Measurements from ENCODE around the gene REC114.

DNA sequence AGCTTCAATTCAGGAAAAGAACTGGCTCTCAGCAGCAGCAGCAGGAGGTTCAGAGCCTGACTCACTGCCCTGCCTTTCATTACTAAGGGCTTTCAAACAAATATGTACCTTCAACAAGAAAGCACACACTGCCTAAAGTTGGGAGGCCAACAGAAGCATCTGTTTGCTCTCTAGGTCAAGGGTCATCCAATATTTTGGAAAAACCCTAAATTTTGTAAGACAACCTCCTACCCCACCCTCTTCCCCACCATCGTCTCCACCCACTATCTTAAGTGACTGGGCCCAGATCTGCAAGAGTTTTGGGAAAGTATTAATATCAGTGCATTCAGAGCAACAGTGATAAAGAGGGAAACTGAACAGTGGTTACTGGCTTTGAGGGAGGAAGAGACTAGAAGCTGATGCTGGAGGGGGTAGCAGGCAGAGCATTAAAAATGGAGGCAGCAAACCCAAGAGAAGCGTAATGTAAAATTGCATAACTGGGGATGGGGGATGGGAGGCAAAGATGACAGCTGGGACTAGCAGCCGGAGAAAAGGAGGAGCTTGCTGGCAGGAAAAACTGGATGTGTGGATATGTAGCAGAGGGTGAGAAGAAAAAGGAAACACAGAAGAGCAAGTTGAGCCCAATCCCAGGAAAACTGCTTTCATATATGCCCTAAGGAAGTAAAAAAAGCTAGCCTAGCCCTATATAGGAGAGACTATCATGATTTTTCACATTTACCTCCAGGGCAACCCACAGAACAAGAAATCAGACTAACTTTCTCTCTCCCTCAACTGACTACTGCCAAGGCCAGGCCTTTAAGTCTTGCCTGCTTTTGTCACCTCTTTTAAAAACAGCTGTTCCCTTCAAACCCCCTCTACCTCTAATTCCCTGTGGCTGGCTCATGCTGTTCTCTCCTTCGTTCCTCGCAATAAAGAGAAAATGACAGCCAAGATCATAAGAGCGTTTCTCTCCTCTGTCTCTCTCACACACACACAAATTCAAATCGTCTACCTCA, 158.8 kb downstream of the REC114 start:
- no peak for TF ChIP-seq EZH2 (IDR thresholded peaks at IDR 0.05; ENCODE audit: borderline replicate concordance)
- TF ChIP-seq, protein P1, sequence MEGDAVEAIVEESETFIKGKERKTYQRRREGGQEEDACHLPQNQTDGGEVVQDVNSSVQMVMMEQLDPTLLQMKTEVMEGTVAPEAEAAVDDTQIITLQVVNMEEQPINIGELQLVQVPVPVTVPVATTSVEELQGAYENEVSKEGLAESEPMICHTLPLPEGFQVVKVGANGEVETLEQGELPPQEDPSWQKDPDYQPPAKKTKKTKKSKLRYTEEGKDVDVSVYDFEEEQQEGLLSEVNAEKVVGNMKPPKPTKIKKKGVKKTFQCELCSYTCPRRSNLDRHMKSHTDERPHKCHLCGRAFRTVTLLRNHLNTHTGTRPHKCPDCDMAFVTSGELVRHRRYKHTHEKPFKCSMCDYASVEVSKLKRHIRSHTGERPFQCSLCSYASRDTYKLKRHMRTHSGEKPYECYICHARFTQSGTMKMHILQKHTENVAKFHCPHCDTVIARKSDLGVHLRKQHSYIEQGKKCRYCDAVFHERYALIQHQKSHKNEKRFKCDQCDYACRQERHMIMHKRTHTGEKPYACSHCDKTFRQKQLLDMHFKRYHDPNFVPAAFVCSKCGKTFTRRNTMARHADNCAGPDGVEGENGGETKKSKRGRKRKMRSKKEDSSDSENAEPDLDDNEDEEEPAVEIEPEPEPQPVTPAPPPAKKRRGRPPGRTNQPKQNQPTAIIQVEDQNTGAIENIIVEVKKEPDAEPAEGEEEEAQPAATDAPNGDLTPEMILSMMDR (IDR thresholded peaks at IDR 0.05; ENCODE audit: poor library complexity), result no peak
